Ishikawa (cell line): ENCODE data around the gene COG5.

Source experiments
- CEBPB ChIP-seq: IDR thresholded peaks from 2 replicates; pipeline ENCODE4 v1.6.1; 2012
- CREB1 ChIP-seq: IDR thresholded peaks from 2 replicates; pipeline ENCODE4 v1.6.1; 2012; ENCODE audit warnings: low read depth
- EP300 ChIP-seq: IDR thresholded peaks from 2 replicates; pipeline ENCODE4 v1.6.1; 2012; ENCODE audit warnings: borderline replicate concordance
- FOXM1 ChIP-seq: IDR thresholded peaks from 2 replicates; pipeline ENCODE4 v1.6.1; 2012; ENCODE audit warnings: low read depth, borderline replicate concordance
- NFIC ChIP-seq: IDR thresholded peaks from 2 replicates; pipeline ENCODE4 v1.6.1; 2012
- RAD21 ChIP-seq: IDR thresholded peaks from 2 replicates; pipeline ENCODE4 v1.6.1; 2012; ENCODE audit warnings: low read depth
- TEAD4 ChIP-seq: IDR thresholded peaks from 2 replicates; pipeline ENCODE4 v1.6.1; 2012
- YY1 ChIP-seq: IDR thresholded peaks from 2 replicates; pipeline ENCODE4 v1.6.1; 2012; ENCODE audit warnings: low read depth
- ZBTB7A ChIP-seq: IDR thresholded peaks from 2 replicates; pipeline ENCODE4 v1.6.1; 2012; ENCODE audit warnings: low read depth
- TF ChIP-seq, protein P1 (sequence below): IDR thresholded peaks from 2 replicates; pipeline ENCODE4 v1.6.1; 2012
- TF ChIP-seq, protein P2 (sequence below): IDR thresholded peaks from 2 replicates; pipeline ENCODE4 v1.6.1; 2012; ENCODE audit warnings: low read depth, mild to moderate bottlenecking

- no peak for TF ChIP-seq CEBPB
- TF ChIP-seq, protein P1, sequence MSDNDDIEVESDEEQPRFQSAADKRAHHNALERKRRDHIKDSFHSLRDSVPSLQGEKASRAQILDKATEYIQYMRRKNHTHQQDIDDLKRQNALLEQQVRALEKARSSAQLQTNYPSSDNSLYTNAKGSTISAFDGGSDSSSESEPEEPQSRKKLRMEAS: no peak
- no peak for TF ChIP-seq TEAD4
- no peak for TF ChIP-seq ZBTB7A
- TF ChIP-seq EP300: no peak
- TF ChIP-seq NFIC: no peak
- TF ChIP-seq, protein P2, sequence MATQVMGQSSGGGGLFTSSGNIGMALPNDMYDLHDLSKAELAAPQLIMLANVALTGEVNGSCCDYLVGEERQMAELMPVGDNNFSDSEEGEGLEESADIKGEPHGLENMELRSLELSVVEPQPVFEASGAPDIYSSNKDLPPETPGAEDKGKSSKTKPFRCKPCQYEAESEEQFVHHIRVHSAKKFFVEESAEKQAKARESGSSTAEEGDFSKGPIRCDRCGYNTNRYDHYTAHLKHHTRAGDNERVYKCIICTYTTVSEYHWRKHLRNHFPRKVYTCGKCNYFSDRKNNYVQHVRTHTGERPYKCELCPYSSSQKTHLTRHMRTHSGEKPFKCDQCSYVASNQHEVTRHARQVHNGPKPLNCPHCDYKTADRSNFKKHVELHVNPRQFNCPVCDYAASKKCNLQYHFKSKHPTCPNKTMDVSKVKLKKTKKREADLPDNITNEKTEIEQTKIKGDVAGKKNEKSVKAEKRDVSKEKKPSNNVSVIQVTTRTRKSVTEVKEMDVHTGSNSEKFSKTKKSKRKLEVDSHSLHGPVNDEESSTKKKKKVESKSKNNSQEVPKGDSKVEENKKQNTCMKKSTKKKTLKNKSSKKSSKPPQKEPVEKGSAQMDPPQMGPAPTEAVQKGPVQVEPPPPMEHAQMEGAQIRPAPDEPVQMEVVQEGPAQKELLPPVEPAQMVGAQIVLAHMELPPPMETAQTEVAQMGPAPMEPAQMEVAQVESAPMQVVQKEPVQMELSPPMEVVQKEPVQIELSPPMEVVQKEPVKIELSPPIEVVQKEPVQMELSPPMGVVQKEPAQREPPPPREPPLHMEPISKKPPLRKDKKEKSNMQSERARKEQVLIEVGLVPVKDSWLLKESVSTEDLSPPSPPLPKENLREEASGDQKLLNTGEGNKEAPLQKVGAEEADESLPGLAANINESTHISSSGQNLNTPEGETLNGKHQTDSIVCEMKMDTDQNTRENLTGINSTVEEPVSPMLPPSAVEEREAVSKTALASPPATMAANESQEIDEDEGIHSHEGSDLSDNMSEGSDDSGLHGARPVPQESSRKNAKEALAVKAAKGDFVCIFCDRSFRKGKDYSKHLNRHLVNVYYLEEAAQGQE: no peak
- no peak for TF ChIP-seq CREB1
- no peak for TF ChIP-seq YY1
- TF ChIP-seq FOXM1: no peak
- TF ChIP-seq RAD21: no peak
These were observed 21.0 kb upstream of the COG5 start for GRCh38 chr7:107584716-107585115.
